Stimulated activated CD4-positive, alpha-beta T cell treated with anti-CD3 and anti-CD28 coated beads, Interleukin-1b, Interleukin-23, amount 100 ng/mL, for 24 hours (primary cell): ENCODE results near the gene IL6ST.

Source experiments
- DNase-seq, 4 experiments: peaks; one replicate each; pipeline ENCODE4 v3.0.0-alpha.2; 2020; ENCODE audit warnings: low read depth in 4 of 4, low spot score in 1 of 4

IL6ST gene

GRCh38 chr5:55897206-55897894 lies 97.4 kb downstream of the IL6ST start:
- DNase-seq: no peak

GRCh38 chr5:55896663-55897062 lies 98.1 kb downstream of the IL6ST start:
- DNase-seq: no peak

- DNase-seq: no peak
Measured at GRCh38 chr5:55896238-55896637, 98.5 kb downstream of the IL6ST start.

GRCh38 chr5:55895346-55895745 lies 99.4 kb downstream of the IL6ST start:
- DNase-seq: no peak

- no peak for DNase-seq
Measured at GRCh38 chr5:55894135-55894534, 100.6 kb downstream of the IL6ST start.

GRCh38 chr5:55892479-55892878 lies 102.3 kb downstream of the IL6ST start:
- no peak for DNase-seq

GRCh38 chr5:55888205-55888604 lies 106.6 kb downstream of the IL6ST start:
- DNase-seq: no peak

- no peak for DNase-seq
Measured at GRCh38 chr5:55885359-55885758, 109.4 kb downstream of the IL6ST start.
